ENCODE measurements around the gene SUOX. TPM values are rescaled to one million over a fixed set of nuclear protein-coding genes. Genes with fewer than 3 reads are reported as not detected.
"Not testable (repeated sequence)": the region's sequence is repeated elsewhere in the genome, so short reads cannot be mapped to it uniquely, and the experiment has no call there.

Gene SUOX
- total RNA-seq, 2 experiments from 2014 or later: 2.5 to 14.6 TPM

GRCh38 chr12:55972911-55973598 is 24.0 kb upstream of the SUOX start:
- ATAC-seq: no peak
- CTCF ChIA-PET: interaction anchor here (0.7 to 3.1 kb wide), 17 partner anchors 11 to 235 kb away, joined by 3 to 25 read pairs (median 6); partner anchors contain the start of genes DGKA, ORMDL2, SARNP and SMARCC2
- no peaks in the 10 kb centered on the region for H3K9me3 Mint-ChIP-seq (ENCODE audit: low read depth)

GRCh38 chr12:55973599-55974307 is 23.3 kb upstream of the SUOX start, which contains the start of gene RAB5B:
TSS of gene RAB5B (plus strand) at chr12:55974078. CDS start at chr12:55986961, 12,883 bp downstream.
- no peaks in the 10 kb centered on the region for H3K27me3 Mint-ChIP-seq
- H3K27ac Mint-ChIP-seq: no peak within 1 kb of the TSS
- peak; percentile 100 for DNase-seq
- peaks cover 25% of the 10 kb centered on the region for H3K36me3 Mint-ChIP-seq
- no peak within 1 kb of the TSS for H3K4me3 Mint-ChIP-seq
- ATAC-seq: peak; percentile 93
- no peaks in the 10 kb centered on the region for H3K9me3 Mint-ChIP-seq (ENCODE audit: low read depth)
- CTCF ChIA-PET: interaction anchor here (0.7 to 3.1 kb wide), 23 partner anchors 9 to 235 kb away, joined by 3 to 25 read pairs (median 5); partner anchors contain the start of genes DGKA, ORMDL2, SARNP and SMARCC2
- peaks cover 29% of the 10 kb centered on the region for H3K4me1 Mint-ChIP-seq

More at GRCh38 chr12:55972911-55973598, 24.0 kb upstream of the SUOX start:
- H3K27ac Mint-ChIP-seq: no peak overlapping the region
- peaks cover 28% of the 10 kb centered on the region for H3K36me3 Mint-ChIP-seq
- H3K27me3 Mint-ChIP-seq: no peaks in the 10 kb centered on the region
- peaks cover 34% of the 10 kb centered on the region for H3K4me1 Mint-ChIP-seq
- no peak overlapping the region for H3K4me3 Mint-ChIP-seq
- peak; percentile 54 for DNase-seq

DNA sequence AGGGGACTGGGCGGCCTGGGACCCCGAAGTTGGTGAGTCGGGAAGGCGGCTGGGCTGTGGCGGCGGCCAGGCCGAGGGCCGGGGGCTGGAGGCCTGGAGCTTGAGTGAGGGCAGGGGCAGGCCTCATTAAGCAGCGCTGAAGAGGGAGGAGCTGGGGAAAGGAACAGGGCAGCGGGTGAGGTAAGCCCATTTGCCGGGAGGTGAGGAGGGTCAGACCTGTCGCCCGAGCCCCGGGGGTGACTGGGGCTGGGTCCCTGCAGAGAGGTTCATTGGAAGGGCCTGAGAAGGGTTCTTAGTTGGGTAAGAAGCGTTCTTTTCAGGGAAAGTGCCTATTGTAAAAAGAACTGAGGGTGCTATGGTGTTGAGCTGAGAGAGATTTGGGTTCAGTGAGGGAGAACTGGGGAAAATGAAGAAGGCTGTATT is 22.8 kb upstream of the SUOX start:
- H3K27me3 Mint-ChIP-seq: no peaks in the 10 kb centered on the region
- DNase-seq: peak; percentile 71
- H3K4me3 Mint-ChIP-seq: no peak overlapping the region
- peak; percentile 24 for ATAC-seq
- CTCF ChIA-PET: interaction anchor here (0.7 to 3.1 kb wide), 22 partner anchors 10 to 236 kb away, joined by 3 to 25 read pairs (median 5); partner anchors contain the start of genes DGKA, ORMDL2, SARNP and SMARCC2
- peaks cover 26% of the 10 kb centered on the region for H3K4me1 Mint-ChIP-seq
- H3K27ac Mint-ChIP-seq: no peak overlapping the region
- no peaks in the 10 kb centered on the region for H3K9me3 Mint-ChIP-seq (ENCODE audit: low read depth)
- H3K36me3 Mint-ChIP-seq: peaks cover 24% of the 10 kb centered on the region

DNA sequence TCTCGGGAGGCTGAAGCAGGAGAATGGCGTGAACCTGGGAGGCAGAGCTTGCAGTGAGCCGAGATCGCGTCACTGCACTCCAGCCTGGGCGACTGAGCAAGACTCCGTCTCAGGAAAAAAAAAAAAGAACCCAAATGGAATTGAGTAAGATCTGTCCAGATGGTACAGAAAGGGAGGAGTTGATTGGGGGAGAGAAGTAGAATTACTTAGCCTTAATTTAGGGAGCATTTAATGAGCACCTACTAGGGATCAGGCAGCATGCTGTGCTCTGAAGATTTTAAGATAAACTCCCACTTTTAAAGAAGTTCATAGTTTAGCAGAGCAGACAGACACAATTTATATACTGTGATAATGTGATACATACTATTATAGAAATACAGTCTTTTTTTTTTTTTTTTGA is 18.7 kb upstream of the SUOX start:
- Mint-ChIP-seq H3K27ac (no peak overlapping the region), H3K4me3 (no peak overlapping the region), H3K9me3 (ENCODE audit: low read depth) (no peaks in the 10 kb centered on the region), H3K4me1 (peaks cover 12% of the 10 kb centered on the region), H3K27me3 (no peaks in the 10 kb centered on the region), H3K36me3 (peaks cover 17% of the 10 kb centered on the region)
- CTCF ChIA-PET: interaction anchor here (1.8 kb wide), 1 partner anchor 53 kb away, joined by 4 read pairs; no protein-coding TSS in a partner anchor
- DNase-seq (no peak), ATAC-seq (no peak)

GRCh38 chr12:55979069-55979468 is 18.0 kb upstream of the SUOX start:
- DNase-seq (no peak), ATAC-seq (no peak)
- CTCF ChIA-PET: no interaction called here
- H3K4me3 Mint-ChIP-seq: no peak overlapping the region
- H3K4me1 Mint-ChIP-seq: peaks cover 12% of the 10 kb centered on the region
- H3K36me3 Mint-ChIP-seq: peaks cover 17% of the 10 kb centered on the region
- no peaks in the 10 kb centered on the region for H3K27me3 Mint-ChIP-seq
- H3K9me3 Mint-ChIP-seq (ENCODE audit: low read depth): no peaks in the 10 kb centered on the region
- no peak overlapping the region for H3K27ac Mint-ChIP-seq

- DNase-seq; H3K4me1 Mint-ChIP-seq; H3K27me3 Mint-ChIP-seq; H3K9me3 Mint-ChIP-seq (ENCODE audit: low read depth); ATAC-seq; H3K4me3 Mint-ChIP-seq; H3K27ac Mint-ChIP-seq: not testable (repeated sequence)
- CTCF ChIA-PET: interaction anchor here (0.8 to 4.7 kb wide), 4 partner anchors 10 to 48 kb away, joined by 3 to 25 read pairs (median 5); partner anchors contain the start of gene SUOX
- H3K36me3 Mint-ChIP-seq: peaks cover 15% of the 10 kb centered on the region
Observed at GRCh38 chr12:55981882-55982281, 15.2 kb upstream of the SUOX start.

DNA sequence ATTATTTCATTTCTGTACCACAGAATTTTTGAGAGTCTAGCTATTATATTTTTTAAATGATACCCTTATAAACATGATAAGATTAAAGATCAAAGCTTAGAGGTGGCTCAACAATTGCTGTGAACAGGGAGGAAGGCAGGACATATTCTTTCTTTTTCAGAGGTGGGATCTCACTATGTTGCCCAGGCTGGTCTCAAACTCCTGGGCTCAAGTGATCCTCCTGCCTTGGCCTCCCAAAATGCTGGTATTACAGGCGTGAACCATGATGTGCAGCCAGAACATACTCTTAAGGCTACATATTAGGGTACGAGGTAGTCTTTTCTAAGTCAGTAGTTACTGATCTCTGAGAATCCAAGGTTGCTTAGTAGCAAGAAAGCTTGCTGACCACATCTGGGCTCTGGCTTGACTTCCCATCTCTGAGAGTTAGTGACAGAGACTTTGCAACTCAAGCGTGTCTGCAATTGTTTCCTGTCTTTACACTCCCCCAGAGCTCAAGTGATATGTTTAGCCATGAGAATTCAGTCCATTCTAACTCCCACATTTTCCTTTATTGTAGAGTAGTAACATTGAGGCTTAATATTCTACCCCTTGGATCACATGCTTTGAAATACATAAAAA is 14.6 kb upstream of the SUOX start:
- Mint-ChIP-seq H3K4me3 (no peak overlapping the region), H3K4me1 (peaks cover 7% of the 10 kb centered on the region), H3K9me3 (ENCODE audit: low read depth) (no peaks in the 10 kb centered on the region), H3K36me3 (peaks cover 15% of the 10 kb centered on the region), H3K27me3 (no peaks in the 10 kb centered on the region), H3K27ac (no peak overlapping the region)
- ATAC-seq (no peak), DNase-seq (no peak)
- CTCF ChIA-PET: interaction anchor here (0.8 to 4.7 kb wide), 5 partner anchors 9 to 48 kb away, joined by 3 to 25 read pairs (median 4); partner anchors contain the start of gene SUOX

DNA sequence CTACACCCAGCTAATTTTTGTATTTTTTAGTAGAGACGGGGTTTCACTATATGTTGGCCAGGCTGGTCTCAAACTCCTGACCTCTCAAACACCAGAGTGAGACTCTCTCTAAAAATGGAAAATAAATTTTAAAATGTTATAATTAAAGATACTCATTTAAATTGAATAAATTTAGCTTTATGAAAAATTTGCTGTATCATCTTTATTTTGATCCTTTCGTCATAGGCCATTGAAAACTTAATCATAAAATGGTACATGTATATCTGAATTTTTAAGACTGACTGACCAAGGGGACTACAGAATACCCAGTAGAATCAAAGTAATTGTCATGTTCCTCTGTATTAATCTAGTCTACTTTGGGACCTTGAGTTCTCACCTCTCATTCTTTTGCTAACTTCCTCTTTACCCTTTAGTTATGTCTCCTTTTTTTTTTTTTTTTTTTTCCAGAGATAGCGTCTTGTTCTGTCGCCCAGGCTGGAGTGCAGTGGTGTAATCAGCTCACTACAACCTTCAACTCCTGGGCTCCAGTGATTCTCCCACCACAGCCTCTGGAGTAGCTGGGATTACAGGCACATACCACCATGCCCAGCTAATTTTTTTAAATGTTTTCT is 13.7 kb upstream of the SUOX start:
- no peak overlapping the region for H3K4me3 Mint-ChIP-seq
- no peaks in the 10 kb centered on the region for H3K27me3 Mint-ChIP-seq
- CTCF ChIA-PET: interaction anchor here (1.3 to 4.7 kb wide), 3 partner anchors 9 to 35 kb away, joined by 4 to 25 read pairs (median 7); partner anchors contain the start of gene SUOX
- DNase-seq (no peak), ATAC-seq (no peak)
- peaks cover 7% of the 10 kb centered on the region for H3K4me1 Mint-ChIP-seq
- no peak overlapping the region for H3K27ac Mint-ChIP-seq
- no peaks in the 10 kb centered on the region for H3K9me3 Mint-ChIP-seq (ENCODE audit: low read depth)
- peaks cover 12% of the 10 kb centered on the region for H3K36me3 Mint-ChIP-seq

- H3K4me3 Mint-ChIP-seq: no peak overlapping the region
- DNase-seq: no peak
- H3K36me3 Mint-ChIP-seq: peaks cover 16% of the 10 kb centered on the region
- no peaks in the 10 kb centered on the region for H3K27me3 Mint-ChIP-seq
- ATAC-seq: no peak
- CTCF ChIA-PET: interaction anchor here (4.7 kb wide), 1 partner anchor 11 kb away, joined by 25 read pairs; the partner anchor contains the start of gene SUOX
- no peak overlapping the region for H3K27ac Mint-ChIP-seq
- peaks cover 4% of the 10 kb centered on the region for H3K4me1 Mint-ChIP-seq
- H3K9me3 Mint-ChIP-seq (ENCODE audit: low read depth): no peaks in the 10 kb centered on the region
Observed at GRCh38 chr12:55984861-55985260, 12.2 kb upstream of the SUOX start.

GRCh38 chr12:55985341-55985740 is 11.7 kb upstream of the SUOX start:
- Mint-ChIP-seq H3K4me3 (no peak overlapping the region), H3K9me3 (ENCODE audit: low read depth) (no peaks in the 10 kb centered on the region), H3K27me3 (no peaks in the 10 kb centered on the region), H3K4me1 (peaks cover 4% of the 10 kb centered on the region), H3K36me3 (peaks cover 20% of the 10 kb centered on the region), H3K27ac (no peak overlapping the region)
- CTCF ChIA-PET: interaction anchor here (4.7 kb wide), 1 partner anchor 11 kb away, joined by 25 read pairs; the partner anchor contains the start of gene SUOX
- DNase-seq (no peak), ATAC-seq (no peak)

DNA sequence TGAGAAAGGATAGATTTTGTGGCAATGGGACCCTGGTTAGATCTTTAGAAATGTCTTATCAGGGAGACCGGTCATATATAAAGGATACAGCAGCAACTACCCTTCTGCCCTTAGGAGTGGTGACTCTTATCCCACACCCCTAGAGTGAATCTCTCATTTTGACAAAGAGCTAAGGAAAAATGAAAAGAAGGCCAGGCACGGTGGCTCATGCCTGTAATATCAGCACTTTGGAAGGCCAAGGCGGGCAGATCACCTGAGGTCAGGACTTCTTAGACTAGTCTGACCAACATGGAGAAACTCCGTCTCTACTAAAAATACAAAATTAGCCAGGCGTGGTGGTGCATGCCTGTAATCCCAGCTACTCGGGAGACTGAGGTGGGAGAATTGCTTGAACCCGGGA is 11.1 kb upstream of the SUOX start:
- H3K4me3 Mint-ChIP-seq; H3K4me1 Mint-ChIP-seq; H3K27me3 Mint-ChIP-seq; DNase-seq; ATAC-seq; H3K9me3 Mint-ChIP-seq (ENCODE audit: low read depth); H3K27ac Mint-ChIP-seq: not testable (repeated sequence)
- CTCF ChIA-PET: interaction anchor here (4.7 kb wide), 1 partner anchor 10 kb away, joined by 25 read pairs; the partner anchor contains the start of gene SUOX
- H3K36me3 Mint-ChIP-seq: peaks cover 23% of the 10 kb centered on the region

DNA sequence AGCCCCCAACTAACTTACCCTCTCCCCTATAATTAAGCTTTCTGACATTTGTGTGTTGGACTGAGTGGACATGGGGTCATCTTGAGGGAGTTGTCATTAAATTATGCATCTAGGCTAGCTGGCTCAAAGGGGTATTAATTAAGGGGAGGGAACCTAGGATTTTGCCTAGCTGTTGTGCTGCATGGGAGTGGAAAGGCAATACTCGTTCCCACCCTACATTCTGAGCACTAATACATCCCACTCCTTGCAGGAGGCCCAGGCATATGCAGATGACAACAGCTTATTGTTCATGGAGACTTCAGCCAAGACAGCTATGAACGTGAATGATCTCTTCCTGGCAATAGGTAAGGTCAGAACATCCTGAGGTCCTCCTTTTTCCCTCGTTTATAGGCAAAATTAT is 6.0 kb upstream of the SUOX start:
- Mint-ChIP-seq H3K4me1 (peaks cover 12% of the 10 kb centered on the region), H3K27me3 (no peaks in the 10 kb centered on the region), H3K4me3 (no peak overlapping the region), H3K36me3 (peaks cover 35% of the 10 kb centered on the region), H3K27ac (no peak overlapping the region), H3K9me3 (ENCODE audit: low read depth) (no peaks in the 10 kb centered on the region)
- ATAC-seq (no peak), DNase-seq (no peak)
- CTCF ChIA-PET: interaction anchor here (1.2 to 8.2 kb wide), 4 partner anchors 9 to 253 kb away, joined by 3 to 92 read pairs (median 6); partner anchors contain the start of gene RAB5B
